Natural killer cell (primary cell): ENCODE data around the gene DOLPP1. TPM values are rescaled to one million over a fixed set of nuclear protein-coding genes. Genes with fewer than 3 reads are reported as not detected.
A peak's percentile ranks its signal among the peaks of the same experiment; 100 is the strongest.

Source experiments
- ATAC-seq, 3 donors: fragments of 150-1000 bp in 2 of 3; fragments of 200-7000 bp in 1 of 3; cut with Tn5 transposase; 1 replicate in 1 of 3; 2 replicates in 2 of 3; pipeline ENCODE4 v1.10.0; 2021; ENCODE audit warnings: mild to moderate bottlenecking in 2 of 3, moderate library complexity in 2 of 3
- DNase-seq, 2 donors: peaks; one replicate each; pipeline versions ENCODE4 v3.0.0 to v3.0.0-alpha.2; 2013 to 2021; ENCODE audit warnings: mixed read lengths in 1 of 2
- H3K27ac ChIP-seq: one replicate; pipeline ENCODE4 v1.5.1; 2013; ENCODE audit warnings: mild to moderate bottlenecking, low read length
- H3K27me3 ChIP-seq: one replicate; pipeline ENCODE4 v1.6.1; 2013; ENCODE audit warnings: low read length; ENCODE audit not compliant: control insufficient read depth, insufficient read depth
- H3K36me3 ChIP-seq: one replicate; pipeline ENCODE4 v1.6.1; 2013; ENCODE audit warnings: low read length; ENCODE audit not compliant: control insufficient read depth, insufficient read depth
- H3K4me1 ChIP-seq: one replicate; pipeline ENCODE4 v1.6.1; 2013; ENCODE audit warnings: low read length; ENCODE audit not compliant: control insufficient read depth, insufficient read depth
- H3K4me3 ChIP-seq: one replicate; pipeline ENCODE4 v1.5.1; 2013; ENCODE audit warnings: low read length
- H3K9me3 ChIP-seq: one replicate; pipeline ENCODE4 v1.6.1; 2013; ENCODE audit warnings: low read length; ENCODE audit not compliant: control insufficient read depth, insufficient read depth
- H3K27ac Mint-ChIP-seq, 2 donors: one replicate each; pipeline ENCODE4 v1.8.0; 2022; ENCODE audit warnings: mild to moderate bottlenecking in 2 of 2, mixed read lengths in 2 of 2, moderate library complexity in 1 of 2
- H3K27me3 Mint-ChIP-seq, 2 donors: one replicate each; pipeline ENCODE4 v1.8.0; 2022; ENCODE audit warnings: low read depth in 2 of 2, mixed read lengths in 2 of 2
- H3K36me3 Mint-ChIP-seq: one replicate; pipeline ENCODE4 v1.8.0; 2022; ENCODE audit warnings: mixed read lengths
- H3K4me1 Mint-ChIP-seq, 2 donors: one replicate each; pipeline ENCODE4 v1.8.0; 2022; ENCODE audit warnings: mixed read lengths in 2 of 2
- H3K4me3 Mint-ChIP-seq: one replicate; pipeline ENCODE4 v1.8.0; 2022; ENCODE audit warnings: mild to moderate bottlenecking, moderate library complexity, mixed read lengths
- H3K9me3 Mint-ChIP-seq, 2 donors: one replicate each; pipeline ENCODE4 v1.8.0; 2022; ENCODE audit warnings: mixed read lengths in 2 of 2
- CTCF ChIP-seq: fragments of 200-600 bp; IDR thresholded peaks from one replicate; pipeline ENCODE4 v1.8.0; 2022; ENCODE audit warnings: antibody characterized with exemption
- WGBS: methylation state at CpG from one replicate; pipeline ENCODE4 v1.1.7; 2013; ENCODE audit warnings: missing lambda C conversion rate; ENCODE audit not compliant: insufficient coverage; 5-methylcytosine and 5-hydroxymethylcytosine counted together
- intact Hi-C: fragments of 100-400 bp; cut with micrococcal nuclease; formaldehyde crosslinking; loops from one replicate; pipeline ENCODE4 v1.14.2; 2022
- total RNA-seq, 4 donors: library from RNA; stranded (reverse); fragments of 120-200 nt in 1 of 4; gene quantifications; one replicate each; pipeline versions ENCODE4 v1.2.3 to v1.2.4, GENCODE V29; 2013 to 2022

The DOLPP1 gene
- total RNA-seq, 3 donors from 2014 or later (not counting 1 experiment from before 2014, with no cell fraction given), result 7.5 to 11.6 (median 7.8) TPM

DNA sequence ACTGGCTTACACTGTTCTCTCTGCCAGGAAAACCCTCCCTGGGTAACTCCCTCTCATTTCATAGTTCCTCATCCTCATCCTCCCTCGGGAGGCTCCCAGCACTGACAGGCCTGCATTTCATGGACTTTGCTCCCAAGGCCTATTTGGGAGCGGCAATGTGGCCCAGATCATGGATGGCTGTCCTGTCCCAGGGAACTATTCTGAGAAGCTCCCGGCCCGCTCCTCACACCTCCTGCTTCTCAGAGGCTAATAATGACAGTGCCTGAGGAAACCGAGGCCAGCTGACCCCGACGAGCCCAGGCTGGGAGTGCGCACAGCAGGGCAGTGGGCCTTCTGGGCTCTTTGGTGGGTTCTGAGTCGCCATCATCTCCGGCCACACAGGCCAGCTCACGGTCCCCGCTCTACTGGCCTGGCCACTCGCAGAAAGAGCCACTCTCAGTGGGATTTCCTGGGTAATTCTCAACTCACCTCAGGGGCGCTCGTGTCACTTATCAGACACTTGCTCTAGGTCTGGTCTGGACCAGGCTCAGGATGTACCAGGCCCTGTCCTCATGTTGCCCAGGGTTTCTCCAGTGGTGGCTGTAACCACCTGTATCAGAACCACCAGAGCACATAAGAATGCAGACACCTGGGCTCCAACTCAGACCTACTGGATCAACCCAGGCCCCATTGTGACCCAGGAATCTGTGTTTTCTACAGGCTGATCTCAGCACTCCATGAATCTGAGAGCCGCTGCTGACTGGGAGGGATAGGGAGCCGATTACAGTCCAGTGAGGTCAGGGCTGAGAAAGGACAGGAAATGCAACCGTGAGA is 2.0 kb upstream of the DOLPP1 start:
- Mint-ChIP-seq H3K27me3 (no peaks in the 10 kb centered on the region), H3K4me1 (peaks cover 9 to 22% of the 10 kb centered on the region in 2 donors), H3K27ac (no peak overlapping the region), H3K4me3 (peak overlapping the region; percentile 47), H3K36me3 (no peaks in the 10 kb centered on the region), H3K9me3 (no peaks in the 10 kb centered on the region)
- no peaks in the 10 kb centered on the region for H3K27me3 ChIP-seq
- no peak overlapping the region for H3K4me3 ChIP-seq
- H3K27ac ChIP-seq, result no peak overlapping the region
- H3K9me3 ChIP-seq, result no peaks in the 10 kb centered on the region
- WGBS, result 93% methylated on average over 18 of the region's 18 CpGs
- H3K4me1 ChIP-seq, result peaks cover 21% of the 10 kb centered on the region
- ATAC-seq (no peak), DNase-seq (no peak)
- TF ChIP-seq CTCF, result no peak
- H3K36me3 ChIP-seq, result no peaks in the 10 kb centered on the region
- intact Hi-C loops, result no loop called here

DNA sequence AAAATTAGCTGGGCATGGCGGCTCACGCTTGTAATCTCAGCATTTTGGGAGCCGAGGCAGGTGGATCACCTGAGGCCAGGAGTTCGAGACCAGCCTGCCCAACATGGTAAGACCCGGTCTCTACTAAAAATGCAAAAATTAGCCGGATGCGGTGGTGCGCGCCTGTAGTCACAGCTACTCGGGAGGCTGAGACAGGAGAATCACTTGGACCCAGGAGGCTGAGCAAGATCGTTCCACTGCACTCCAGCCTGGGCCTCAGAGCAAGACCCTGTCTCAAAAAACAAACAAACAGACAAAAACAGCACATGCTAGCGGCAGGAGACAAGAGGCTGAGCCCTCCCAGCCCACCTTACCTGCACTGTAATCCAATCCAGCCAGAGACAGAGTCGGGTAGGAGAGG is 1.1 kb upstream of the DOLPP1 start:
- no peak overlapping the region for H3K27ac Mint-ChIP-seq
- TF ChIP-seq CTCF, result no peak
- H3K4me1 Mint-ChIP-seq, result peaks cover 9 to 22% of the 10 kb centered on the region in 2 donors
- H3K9me3 Mint-ChIP-seq, result no peaks in the 10 kb centered on the region
- H3K4me3 ChIP-seq, result no peak overlapping the region
- H3K27me3 ChIP-seq, result no peaks in the 10 kb centered on the region
- ATAC-seq (no peak), DNase-seq (no peak)
- peaks cover under 1% of the 10 kb centered on the region for H3K36me3 ChIP-seq
- intact Hi-C loops, result loop anchor here (2.0 kb wide), 1 partner anchor 31 kb away; the partner anchor contains the start of genes CRAT and PTPA
- no peaks in the 10 kb centered on the region for H3K36me3 Mint-ChIP-seq
- no peaks in the 10 kb centered on the region for H3K27me3 Mint-ChIP-seq
- 94% methylated on average over 13 of the region's 13 CpGs for WGBS
- peaks cover 21% of the 10 kb centered on the region for H3K4me1 ChIP-seq
- H3K9me3 ChIP-seq, result no peaks in the 10 kb centered on the region
- no peak overlapping the region for H3K27ac ChIP-seq
- H3K4me3 Mint-ChIP-seq, result peak overlapping the region; percentile 93

DNA sequence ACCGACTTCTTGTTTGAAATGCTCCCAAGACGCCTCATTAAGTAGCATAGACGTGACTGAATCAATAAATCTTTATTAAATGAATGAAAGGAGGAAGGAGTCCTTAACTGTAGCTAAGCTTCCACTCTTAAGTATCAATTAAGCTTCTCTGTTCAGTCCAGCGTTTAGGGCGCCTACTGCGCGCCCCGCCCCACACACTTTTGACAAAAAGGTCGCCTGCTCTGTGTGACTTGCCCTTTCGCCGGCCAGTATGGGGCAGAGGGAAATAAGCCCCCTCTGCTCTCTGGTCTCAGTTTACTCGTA is 662 bp upstream of the DOLPP1 start:
- Mint-ChIP-seq H3K4me1 (peaks cover 9 to 22% of the 10 kb centered on the region in 2 donors), H3K27ac (peak overlapping the region; percentile 82 to 93), H3K4me3 (peak overlapping the region; percentile 93), H3K27me3 (no peaks in the 10 kb centered on the region), H3K36me3 (no peaks in the 10 kb centered on the region), H3K9me3 (no peaks in the 10 kb centered on the region)
- Histone ChIP-seq H3K27me3 (no peaks in the 10 kb centered on the region), H3K27ac (no peak overlapping the region), H3K4me1 (peaks cover 21% of the 10 kb centered on the region), H3K4me3 (peak overlapping the region; percentile 56), H3K9me3 (no peaks in the 10 kb centered on the region), H3K36me3 (peaks cover 4% of the 10 kb centered on the region)
- WGBS, result 14% methylated on average over 12 of the region's 12 CpGs
- DNase-seq, result no peak
- ATAC-seq, result no peak
- TF ChIP-seq CTCF, result no peak
- intact Hi-C loops, result loop anchor here (2.0 kb wide), 1 partner anchor 31 kb away; the partner anchor contains the start of genes CRAT and PTPA
